ENCODE results near the gene PLK1.
"Not testable (repeated sequence)": the region's sequence is repeated elsewhere in the genome, so short reads cannot be mapped to it uniquely, and the experiment has no call there.

Gene PLK1

DNA sequence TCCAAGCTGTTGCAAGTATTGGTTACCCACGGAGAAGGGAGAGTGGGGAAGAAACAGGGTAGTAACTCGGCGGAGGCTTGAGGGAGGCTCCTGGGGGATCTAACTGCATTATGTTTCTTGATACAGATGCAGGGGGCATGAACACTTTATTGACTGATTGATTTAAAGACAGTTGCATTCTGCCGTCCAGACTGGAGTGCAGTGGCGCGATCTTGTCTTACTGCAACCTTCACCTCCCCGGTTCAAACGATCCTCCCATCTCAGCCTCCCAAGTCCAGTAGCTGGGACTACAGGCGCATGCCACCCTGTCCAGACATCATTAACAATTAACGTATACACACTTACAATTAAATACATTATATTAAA, 49.4 kb downstream of the PLK1 start:
- no peak for DNase-seq (ENCODE audit: low read depth in 1 of 2, low spot score in 1 of 2)
- TF ChIP-seq JUND (IDR thresholded peaks at IDR 0.05; ENCODE audit: low read depth), result no peak
- in situ Hi-C loops (cut with HindIII; ENCODE audit: low pct_unique_long_range_greater_than_20kb, low sequenced_read_pairs), result no loop called here

DNA sequence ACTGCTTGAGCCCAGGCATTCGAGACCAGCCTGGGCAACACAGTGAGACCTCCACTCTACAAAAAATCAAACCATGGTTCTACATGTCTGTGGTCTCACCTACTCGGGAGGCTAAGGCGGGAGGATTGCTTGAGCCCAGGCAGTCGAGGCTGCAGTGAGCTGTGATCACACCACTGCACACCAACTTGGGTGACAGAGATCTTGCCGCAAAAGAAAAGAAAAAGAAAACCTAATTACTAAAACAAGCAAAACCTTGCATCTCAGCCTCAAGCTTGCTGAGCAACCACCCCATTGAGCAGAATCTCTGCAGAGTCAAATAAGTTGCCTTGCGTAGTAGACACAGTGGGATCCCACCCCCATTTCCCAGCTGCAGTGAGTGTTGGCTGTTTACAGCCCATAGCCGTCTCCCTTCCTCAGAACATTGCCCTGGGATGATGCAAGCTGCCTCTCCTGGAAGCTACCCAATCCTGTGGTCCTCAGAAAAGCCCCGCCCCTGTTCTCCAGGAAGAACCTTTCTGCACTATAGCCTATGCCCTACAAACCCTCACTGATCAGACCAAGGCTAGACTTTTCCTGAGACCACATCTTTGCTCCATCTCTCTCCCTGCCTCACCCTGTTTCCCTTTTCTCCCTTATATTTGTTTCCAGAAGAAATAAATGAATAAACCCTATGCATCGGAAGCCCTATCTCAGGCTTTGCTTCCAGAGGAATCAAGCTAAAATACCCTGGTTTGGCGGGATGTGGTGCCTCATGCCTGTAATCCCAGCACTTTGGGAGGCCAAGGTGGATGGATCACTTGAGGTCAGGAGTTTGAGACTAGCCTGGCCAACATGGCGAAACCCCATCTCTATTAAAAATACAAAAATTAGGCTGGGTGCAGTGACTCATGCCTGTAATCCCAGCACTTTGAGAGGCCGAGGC, 51.1 kb downstream of the PLK1 start:
- DNase-seq (ENCODE audit: low read depth in 1 of 2, low spot score in 1 of 2), result peak in 1 of 2 experiments; percentile 50
- no peak for TF ChIP-seq JUND (IDR thresholded peaks at IDR 0.05; ENCODE audit: low read depth)

DNA sequence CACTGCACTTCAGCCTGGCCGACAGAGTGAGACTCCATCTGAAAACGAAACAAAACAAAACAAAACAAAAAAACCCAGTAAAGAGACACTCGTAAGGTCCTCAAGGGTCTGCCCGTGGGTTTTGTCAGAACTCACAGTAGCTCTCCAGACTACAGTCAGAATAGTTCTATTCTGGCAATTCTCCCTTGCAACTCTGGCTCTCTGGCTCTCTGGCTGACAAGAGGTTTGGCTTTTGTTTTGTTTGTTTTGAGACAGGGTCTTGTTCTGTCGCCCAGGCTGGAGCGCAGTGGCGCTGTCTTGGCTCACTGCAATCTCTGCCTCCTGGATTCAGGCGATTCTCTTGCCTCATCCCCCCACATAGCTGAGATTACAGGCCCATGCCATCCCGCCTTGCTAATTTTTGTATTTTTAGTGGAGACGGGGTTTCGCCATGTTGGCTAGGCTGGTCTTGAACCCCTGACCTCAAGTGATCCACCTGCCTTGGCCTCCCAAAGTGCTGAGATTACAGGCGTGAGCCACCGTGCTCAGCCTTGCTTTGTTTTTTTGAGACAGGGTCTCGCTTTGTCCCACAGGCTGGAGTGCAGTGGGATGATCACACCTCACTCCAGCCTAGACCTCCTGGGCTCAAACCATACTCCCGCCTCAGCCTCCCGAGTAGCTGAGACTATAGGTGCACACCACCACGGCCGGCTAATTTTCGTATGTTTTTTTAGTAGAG, 55.6 kb downstream of the PLK1 start:
- no peak for TF ChIP-seq JUND (IDR thresholded peaks at IDR 0.05; ENCODE audit: low read depth)
- in situ Hi-C loops (cut with HindIII; ENCODE audit: low pct_unique_long_range_greater_than_20kb, low sequenced_read_pairs), result no loop called here
- no peak for DNase-seq (ENCODE audit: low read depth in 1 of 2, low spot score in 1 of 2)

More for the DNA sequence above, 51.1 kb downstream of the PLK1 start:
- in situ Hi-C loops (cut with HindIII; ENCODE audit: low pct_unique_long_range_greater_than_20kb, low sequenced_read_pairs), result no loop called here

DNA sequence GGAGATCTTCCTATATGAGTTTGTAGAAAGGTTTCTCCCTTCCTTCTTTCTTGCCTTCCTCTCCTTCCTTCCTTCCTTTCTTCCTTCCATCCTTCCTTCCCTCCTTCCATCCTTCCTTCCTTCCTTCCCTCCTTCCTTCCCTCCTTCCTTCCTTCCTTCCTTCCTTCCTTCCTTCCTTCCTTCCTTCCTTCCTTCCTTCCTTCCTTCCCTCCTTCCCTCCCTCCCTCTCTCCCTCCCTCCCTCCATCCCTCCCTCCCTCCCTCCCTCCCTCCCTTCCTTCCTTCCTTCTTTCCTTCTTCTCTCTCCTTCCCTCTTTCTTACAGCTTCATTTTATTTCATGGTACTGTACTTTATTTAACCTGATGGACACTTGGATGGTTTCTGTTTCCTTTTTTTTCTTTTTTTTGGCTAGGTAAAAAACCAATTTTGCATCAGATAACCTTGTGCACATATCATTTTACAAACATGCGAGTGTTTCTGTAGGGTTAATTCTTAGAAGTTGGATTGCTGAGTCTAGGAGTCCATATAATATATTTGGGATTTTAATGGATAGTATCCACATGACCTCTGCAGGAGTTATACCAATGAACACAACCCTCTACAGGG, 58.8 kb downstream of the PLK1 start:
- in situ Hi-C loops (cut with HindIII; ENCODE audit: low pct_unique_long_range_greater_than_20kb, low sequenced_read_pairs), result not testable (repeated sequence)

DNA sequence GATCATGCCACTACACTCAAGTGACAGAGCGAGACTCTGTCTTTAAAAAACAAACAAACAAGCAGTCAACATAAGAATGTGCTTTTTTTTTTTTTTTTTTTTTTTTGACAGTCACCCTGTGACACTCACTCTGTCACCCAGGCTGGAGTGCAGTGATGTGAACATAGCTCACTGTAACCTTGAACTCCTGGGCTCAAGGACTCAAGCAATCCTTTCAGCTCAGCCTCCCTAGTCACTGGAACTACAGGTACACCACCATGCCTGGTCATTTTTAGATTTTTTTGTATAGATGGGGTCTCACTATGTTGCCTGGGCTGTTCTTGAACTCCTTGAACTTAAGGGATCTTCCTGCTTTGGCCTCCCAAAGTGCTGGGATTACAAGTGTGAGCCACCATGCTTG, 60.8 kb downstream of the PLK1 start:
- no peak for TF ChIP-seq JUND (IDR thresholded peaks at IDR 0.05; ENCODE audit: low read depth)
- in situ Hi-C loops (cut with HindIII; ENCODE audit: low pct_unique_long_range_greater_than_20kb, low sequenced_read_pairs), result no loop called here
- DNase-seq (ENCODE audit: low read depth in 1 of 2, low spot score in 1 of 2), result no peak

More for the DNA sequence above, 58.8 kb downstream of the PLK1 start:
- not testable (repeated sequence) for DNase-seq (ENCODE audit: low read depth in 1 of 2, low spot score in 1 of 2)
